Neural cell (in vitro differentiated cells): Measurements from ENCODE around the gene C9orf72. TPM values are rescaled to one million over a fixed set of nuclear protein-coding genes. Genes with fewer than 3 reads are reported as not detected.
"Not testable (repeated sequence)": the region's sequence is repeated elsewhere in the genome, so short reads cannot be mapped to it uniquely, and the experiment has no call there.

Experiments used
- H2AFZ ChIP-seq: fragments of 200-600, 300-800 bp; sonication (generic), shearing (Covaris generic); 2 replicates; pipeline ENCODE4 v1.6.0; 2014; ENCODE audit warnings: low read depth, mild to moderate bottlenecking, antibody characterized with exemption, low read length, moderate library complexity
- H3F3A ChIP-seq: fragments of 200-600 bp; shearing (Covaris generic); 2 replicates; pipeline ENCODE4 v1.6.1; 2016; ENCODE audit warnings: mild to moderate bottlenecking, moderate library complexity, mixed read lengths, antibody characterized with exemption, low read length; ENCODE audit not compliant: insufficient read depth, poor library complexity, severe bottlenecking
- H3K27ac ChIP-seq: fragments of 200-600, 300-800 bp; sonication (generic), shearing (Covaris generic); 2 replicates; pipeline ENCODE4 v1.5.1; 2014; ENCODE audit warnings: mild to moderate bottlenecking, low read length, moderate library complexity
- H3K27me3 ChIP-seq: fragments of 300-800, 200-600 bp; sonication (generic), shearing (Covaris generic); 2 replicates; pipeline ENCODE4 v1.6.0; 2014; ENCODE audit warnings: mild to moderate bottlenecking, low read depth, low read length, moderate library complexity; ENCODE audit not compliant: insufficient read depth
- H3K36me3 ChIP-seq: fragments of 300-800, 200-600 bp; sonication (generic), shearing (Covaris generic); 2 replicates; pipeline ENCODE4 v1.5.1; 2014; ENCODE audit warnings: mild to moderate bottlenecking, antibody characterized with exemption, low read length, moderate library complexity; ENCODE audit not compliant: insufficient read depth
- H3K4me2 ChIP-seq: fragments of 300-800, 200-600 bp; sonication (generic), shearing (Covaris generic); 2 replicates; pipeline ENCODE4 v1.6.0; 2014; ENCODE audit warnings: mild to moderate bottlenecking, low read length
- H3K4me3 ChIP-seq: fragments of 300-800, 200-600 bp; sonication (generic), shearing (Covaris generic); 2 replicates; pipeline ENCODE4 v1.5.1; 2014; ENCODE audit warnings: mild to moderate bottlenecking, low read length, moderate library complexity
- H3K79me2 ChIP-seq: fragments of 200-600 bp; shearing (Covaris generic); replicated peaks from 2 replicates; pipeline ENCODE4 v1.6.0; 2014; ENCODE audit warnings: mild to moderate bottlenecking, low read length, moderate library complexity; ENCODE audit not compliant: insufficient read depth
- H3K9ac ChIP-seq: fragments of 300-800, 200-600 bp; sonication (generic), shearing (Covaris generic); 2 replicates; pipeline ENCODE4 v1.6.1; 2016; ENCODE audit warnings: mild to moderate bottlenecking, low read length, mixed read lengths
- H3K9me2 ChIP-seq: fragments of 200-600 bp; shearing (Covaris generic); 2 replicates; pipeline ENCODE4 v1.6.1; 2016; ENCODE audit warnings: mild to moderate bottlenecking, low read length, mixed read lengths; ENCODE audit not compliant: insufficient read depth
- H3K9me3 ChIP-seq: fragments of 200-600, 300-800 bp; sonication (generic), shearing (Covaris generic); 2 replicates; pipeline ENCODE4 v1.6.1; 2016; ENCODE audit warnings: mild to moderate bottlenecking, mixed run types, low read length, moderate library complexity, mixed read lengths
- H4K20me1 ChIP-seq: fragments of 200-600 bp; shearing (Covaris generic); 2 replicates; pipeline ENCODE4 v1.6.1; 2016; ENCODE audit warnings: mild to moderate bottlenecking, mixed run types; ENCODE audit not compliant: insufficient read depth
- CTCF ChIP-seq: fragments of 450-650 bp; IDR thresholded peaks from 2 replicates; pipeline ENCODE4 v1.5.1; 2014; ENCODE audit warnings: antibody characterized with exemption, mild to moderate bottlenecking, moderate library complexity; ENCODE audit not compliant: poor library complexity, severe bottlenecking
- EP300 ChIP-seq: fragments of 450-650 bp; conservative IDR thresholded peaks from 2 replicates; pipeline ENCODE4 v1.6.1; 2014; ENCODE audit warnings: antibody characterized with exemption, mild to moderate bottlenecking, moderate library complexity; ENCODE audit not compliant: poor library complexity, severe bottlenecking
- EZH2 ChIP-seq: fragments of 200-600, 300-800 bp; shearing (Covaris generic), sonication (generic); IDR thresholded peaks from 2 replicates; pipeline ENCODE4 v1.6.1; 2014; ENCODE audit warnings: antibody characterized with exemption, low read length, borderline replicate concordance, mild to moderate bottlenecking; ENCODE audit not compliant: insufficient read depth, poor library complexity, severe bottlenecking
- MXI1 ChIP-seq: fragments of 450-650 bp; conservative IDR thresholded peaks from 2 replicates; pipeline ENCODE4 v1.6.1; 2014; ENCODE audit warnings: antibody characterized with exemption, mild to moderate bottlenecking; ENCODE audit not compliant: poor library complexity, severe bottlenecking
- POLR2AphosphoS5 ChIP-seq: IDR thresholded peaks from 2 replicates; pipeline ENCODE4 v1.6.1; 2012
- RAD21 ChIP-seq: fragments of 450-650 bp; conservative IDR thresholded peaks from 2 replicates; pipeline ENCODE4 v1.6.1; 2014; ENCODE audit warnings: antibody characterized with exemption, mild to moderate bottlenecking, moderate library complexity
- REST ChIP-seq: IDR thresholded peaks from 2 replicates; pipeline ENCODE4 v1.6.1; 2012; ENCODE audit warnings: borderline replicate concordance
- SMC3 ChIP-seq: fragments of 450-650 bp; conservative IDR thresholded peaks from 2 replicates; pipeline ENCODE4 v1.6.1; 2014; ENCODE audit warnings: antibody characterized with exemption, mild to moderate bottlenecking, moderate library complexity; ENCODE audit not compliant: poor library complexity
- TAF1 ChIP-seq: IDR thresholded peaks from 2 replicates; pipeline ENCODE4 v1.6.1; 2012; ENCODE audit warnings: low read depth
- polyA plus RNA-seq: library from polyadenylated mRNA; depleted of rRNA; stranded (reverse); fragments of >200 nt; gene quantifications from 2 replicates; pipeline ENCODE4 v1.2.3, GENCODE V29; 2014

C9orf72 gene
- polyA plus RNA-seq, 1 donor from 2014 or later, result 166 TPM

GRCh38 chr9:27614551-27614950 is 41.3 kb upstream of the C9orf72 start:
- H3K36me3 ChIP-seq, result no peaks in the 10 kb centered on the region
- no peaks in the 10 kb centered on the region for H3K79me2 ChIP-seq
- H3K9ac ChIP-seq, result no peak overlapping the region
- no peak overlapping the region for H3K4me2 ChIP-seq
- H2AFZ ChIP-seq, result no peak overlapping the region
- H3K27me3 ChIP-seq, result no peaks in the 10 kb centered on the region
- H3K4me3 ChIP-seq, result no peak overlapping the region
- H3F3A ChIP-seq, result no peaks in the 10 kb centered on the region
- no peaks in the 10 kb centered on the region for H3K9me2 ChIP-seq
- no peak for TF ChIP-seq MXI1
- TF ChIP-seq EP300, result no peak
- TF ChIP-seq POLR2AphosphoS5, result no peak
- H3K27ac ChIP-seq, result no peak overlapping the region
- H3K9me3 ChIP-seq, result no peaks in the 10 kb centered on the region
- H4K20me1 ChIP-seq, result no peaks in the 10 kb centered on the region

GRCh38 chr9:27612036-27612435 is 38.8 kb upstream of the C9orf72 start:
- H3F3A ChIP-seq, H3K4me2 ChIP-seq, H3K4me3 ChIP-seq, H2AFZ ChIP-seq, H3K36me3 ChIP-seq, H3K9me3 ChIP-seq, H3K27me3 ChIP-seq, H3K27ac ChIP-seq, H3K9ac ChIP-seq, H3K9me2 ChIP-seq, H4K20me1 ChIP-seq, H3K79me2 ChIP-seq: not testable (repeated sequence)

- no peak overlapping the region for H3K4me3 ChIP-seq
- no peak overlapping the region for H3K4me2 ChIP-seq
- no peaks in the 10 kb centered on the region for H3K36me3 ChIP-seq
- H3K9me3 ChIP-seq, result no peaks in the 10 kb centered on the region
- no peaks in the 10 kb centered on the region for H3K27me3 ChIP-seq
- TF ChIP-seq EP300, result no peak
- TF ChIP-seq RAD21, result no peak
- TF ChIP-seq EZH2, result no peak
- no peak for TF ChIP-seq POLR2AphosphoS5
- no peak for TF ChIP-seq MXI1
- TF ChIP-seq SMC3, result no peak
- TF ChIP-seq TAF1, result no peak
- TF ChIP-seq CTCF, result no peak
- no peak for TF ChIP-seq REST
- no peak overlapping the region for H3K9ac ChIP-seq
- no peak overlapping the region for H3K27ac ChIP-seq
- H3K79me2 ChIP-seq, result no peaks in the 10 kb centered on the region
- no peaks in the 10 kb centered on the region for H3K9me2 ChIP-seq
- H2AFZ ChIP-seq, result no peak overlapping the region
- H3F3A ChIP-seq, result no peaks in the 10 kb centered on the region
- H4K20me1 ChIP-seq, result no peaks in the 10 kb centered on the region
These were observed 37.3 kb upstream of the C9orf72 start for GRCh38 chr9:27610622-27611021.
